ENCODE results near the gene EIF4ENIF1.
"Not testable (repeated sequence)": the region's sequence is repeated elsewhere in the genome, so short reads cannot be mapped to it uniquely, and the experiment has no call there.

Gene EIF4ENIF1

DNA sequence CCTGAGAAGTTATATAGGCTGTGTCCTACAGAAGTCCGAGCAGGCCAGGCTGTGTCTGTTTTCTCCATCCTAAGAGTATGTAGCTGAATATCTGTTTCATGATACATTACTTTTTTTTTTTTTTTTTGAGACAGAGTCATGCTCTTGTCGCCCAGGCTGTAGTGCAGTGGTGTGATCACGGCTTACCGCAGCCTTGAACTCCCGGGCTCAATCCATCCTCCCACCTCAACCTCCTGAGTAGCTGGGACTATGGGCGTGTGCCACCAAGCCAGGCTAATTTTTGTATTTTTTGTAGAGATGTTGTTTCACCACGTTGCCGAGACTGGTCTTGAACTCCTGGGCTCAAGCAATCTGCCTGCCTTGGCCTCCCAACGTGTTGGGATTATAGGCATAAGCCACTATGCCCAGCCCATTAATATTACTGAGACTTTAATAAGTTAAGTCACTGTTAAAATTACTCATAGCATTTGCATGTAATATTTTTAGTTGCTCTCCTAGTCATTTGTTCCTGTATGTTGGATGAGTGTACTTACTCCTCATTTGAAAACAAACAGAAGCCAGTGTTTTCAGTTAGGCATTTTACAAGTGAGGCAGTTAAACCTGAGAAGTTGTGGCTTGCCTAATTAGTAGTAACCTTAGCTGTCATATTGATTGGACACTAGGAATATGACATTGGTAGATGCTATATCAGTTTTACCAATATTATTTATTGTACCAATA, 64.2 kb downstream of the EIF4ENIF1 start:
- TF ChIP-seq, protein P1, sequence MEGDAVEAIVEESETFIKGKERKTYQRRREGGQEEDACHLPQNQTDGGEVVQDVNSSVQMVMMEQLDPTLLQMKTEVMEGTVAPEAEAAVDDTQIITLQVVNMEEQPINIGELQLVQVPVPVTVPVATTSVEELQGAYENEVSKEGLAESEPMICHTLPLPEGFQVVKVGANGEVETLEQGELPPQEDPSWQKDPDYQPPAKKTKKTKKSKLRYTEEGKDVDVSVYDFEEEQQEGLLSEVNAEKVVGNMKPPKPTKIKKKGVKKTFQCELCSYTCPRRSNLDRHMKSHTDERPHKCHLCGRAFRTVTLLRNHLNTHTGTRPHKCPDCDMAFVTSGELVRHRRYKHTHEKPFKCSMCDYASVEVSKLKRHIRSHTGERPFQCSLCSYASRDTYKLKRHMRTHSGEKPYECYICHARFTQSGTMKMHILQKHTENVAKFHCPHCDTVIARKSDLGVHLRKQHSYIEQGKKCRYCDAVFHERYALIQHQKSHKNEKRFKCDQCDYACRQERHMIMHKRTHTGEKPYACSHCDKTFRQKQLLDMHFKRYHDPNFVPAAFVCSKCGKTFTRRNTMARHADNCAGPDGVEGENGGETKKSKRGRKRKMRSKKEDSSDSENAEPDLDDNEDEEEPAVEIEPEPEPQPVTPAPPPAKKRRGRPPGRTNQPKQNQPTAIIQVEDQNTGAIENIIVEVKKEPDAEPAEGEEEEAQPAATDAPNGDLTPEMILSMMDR (IDR thresholded peaks at IDR 0.05; ENCODE audit: low read depth, low read length, missing control alignments), result no peak
- no peak overlapping the region for H3K4me3 ChIP-seq (ENCODE audit: low read depth, low read length)
- DNase-seq (ENCODE audit: low read depth), result no peak

DNA sequence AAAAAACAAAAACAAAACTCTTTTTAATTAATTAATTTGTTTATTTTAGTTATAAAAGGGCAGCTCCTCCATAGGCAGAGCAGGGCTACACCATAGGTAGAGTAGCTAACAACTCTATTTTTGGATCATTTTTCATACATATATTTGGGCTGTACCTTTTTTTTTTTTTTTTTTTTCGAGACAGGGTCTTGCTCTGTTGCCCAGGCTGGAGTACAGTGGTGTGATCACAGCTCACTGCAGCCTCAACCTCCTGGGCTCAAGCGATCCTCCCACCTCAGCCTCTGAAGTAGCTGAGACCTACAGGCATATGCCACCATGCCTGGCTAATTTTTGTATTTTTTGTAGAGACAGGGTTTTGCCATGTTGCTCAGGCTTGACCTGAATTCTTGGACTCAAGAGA, 87.3 kb downstream of the EIF4ENIF1 start:
- DNase-seq (ENCODE audit: low read depth); H3K4me3 ChIP-seq (ENCODE audit: low read depth, low read length): not testable (repeated sequence)

DNA sequence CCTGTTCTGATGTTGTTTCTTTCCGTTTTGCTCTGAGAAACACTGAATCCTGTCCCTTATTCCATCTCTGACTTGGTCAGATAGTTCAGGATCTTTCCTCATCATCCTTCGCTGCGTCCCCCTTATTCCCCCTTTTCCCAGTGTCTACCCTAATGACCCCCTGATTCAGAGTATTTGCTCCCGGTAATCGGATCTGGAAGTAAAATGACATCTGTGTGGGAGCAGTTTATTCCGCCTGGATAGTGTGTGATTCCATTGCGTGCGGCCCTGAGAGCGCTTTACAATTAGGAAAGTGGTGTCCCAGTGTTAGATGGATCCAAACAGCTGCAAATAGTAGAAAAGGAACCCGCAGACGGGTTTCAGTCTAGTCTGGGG, 89.6 kb downstream of the EIF4ENIF1 start:
- H3K4me3 ChIP-seq (ENCODE audit: low read depth, low read length), result peak overlapping the region; percentile 81
- TF ChIP-seq, protein P1 (IDR thresholded peaks at IDR 0.05; ENCODE audit: low read depth, low read length, missing control alignments), result no peak
- no peak for DNase-seq (ENCODE audit: low read depth)

DNA sequence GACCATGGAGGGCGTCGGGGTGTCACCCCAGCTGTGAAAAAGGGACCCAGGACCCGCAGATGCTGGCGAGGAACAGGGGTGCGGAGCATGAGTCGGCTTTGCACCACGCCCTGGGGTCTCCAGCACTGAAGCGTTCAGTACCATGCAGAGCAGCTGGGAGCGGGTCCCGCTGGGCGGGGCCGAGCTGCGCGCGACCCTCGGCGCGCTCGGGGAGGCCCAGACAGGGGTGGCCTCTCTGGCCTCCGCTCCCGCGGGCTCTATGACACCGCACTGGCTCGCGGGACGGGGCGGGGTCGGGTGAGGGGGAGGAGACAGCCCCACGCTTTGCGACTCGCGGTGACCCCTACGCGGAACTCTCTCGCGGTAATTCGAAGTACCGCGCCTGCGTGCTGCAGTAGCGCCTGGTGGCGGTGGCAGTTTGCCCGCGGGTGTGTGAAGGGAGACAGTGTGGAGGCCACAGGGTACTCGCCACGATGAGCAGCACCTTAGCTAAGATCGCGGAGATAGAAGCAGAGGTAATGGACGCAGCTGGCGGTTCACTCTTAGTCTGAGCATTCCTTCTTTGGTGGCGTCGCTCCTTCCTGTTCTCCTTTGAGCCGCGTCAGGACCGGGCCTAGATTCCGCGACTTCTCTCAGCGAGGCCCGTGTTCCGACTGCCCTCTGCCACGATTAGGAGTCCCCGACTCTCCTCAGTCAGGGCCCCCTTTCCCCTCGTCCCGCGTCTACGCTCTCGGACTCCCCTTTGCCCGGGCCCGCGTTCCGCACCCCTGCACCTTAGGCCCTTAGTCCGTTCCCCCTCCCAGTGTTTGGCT, 90.2 kb downstream of the EIF4ENIF1 start, which contains the start of gene DRG1:
Gene DRG1, plus strand, starts transcription at position 394 of the 812 bp plus-strand sequence. Its CDS starts 80 bp downstream, at position 474.
- H3K4me3 ChIP-seq (ENCODE audit: low read depth, low read length), result peak within 1 kb of the TSS; percentile 81
- TF ChIP-seq, protein P1 (IDR thresholded peaks at IDR 0.05; ENCODE audit: low read depth, low read length, missing control alignments), result no peak
- DNase-seq (ENCODE audit: low read depth), result peak; percentile 84

DNA sequence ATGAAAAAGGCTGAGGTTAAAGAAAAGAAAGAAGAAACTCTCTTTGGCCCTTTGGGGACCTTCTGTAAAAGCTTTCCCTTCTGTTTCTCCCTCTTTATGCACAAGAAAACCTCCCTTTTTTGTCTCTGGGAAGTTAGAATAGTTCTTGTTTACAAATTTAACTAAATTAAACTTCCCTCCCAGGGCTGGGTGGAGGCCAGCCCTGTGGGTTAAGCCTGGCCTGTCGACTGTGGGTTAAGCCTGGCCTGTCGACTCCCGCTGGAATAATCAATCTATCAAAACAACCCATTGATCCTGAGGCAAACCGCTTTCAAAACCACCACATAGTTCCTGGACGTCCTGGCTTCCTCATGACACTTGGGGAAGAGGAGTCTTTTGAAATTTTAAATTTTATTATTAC, 91.4 kb downstream of the EIF4ENIF1 start:
- TF ChIP-seq, protein P1 (IDR thresholded peaks at IDR 0.05; ENCODE audit: low read depth, low read length, missing control alignments), result no peak
- DNase-seq (ENCODE audit: low read depth), result no peak
- H3K4me3 ChIP-seq (ENCODE audit: low read depth, low read length), result no peak overlapping the region

DNA sequence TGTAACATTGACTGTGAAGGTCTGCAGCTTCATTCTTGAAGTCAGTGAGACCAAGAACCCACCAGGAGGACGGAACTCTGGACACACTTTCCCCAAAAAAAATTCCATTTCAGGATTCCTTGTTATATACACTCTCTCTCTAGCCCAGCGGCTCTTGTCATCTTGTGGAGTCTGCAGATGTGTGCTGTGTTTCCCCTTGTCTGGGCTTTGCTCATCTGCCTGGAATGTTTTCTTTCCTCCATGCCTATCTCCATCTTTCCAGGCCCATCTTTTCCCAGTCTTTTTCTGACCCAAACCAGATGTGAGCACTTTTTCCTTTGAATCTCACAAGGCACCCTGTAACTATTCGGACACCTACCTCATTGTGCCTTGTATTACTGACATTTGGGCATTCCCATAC, 95.3 kb downstream of the EIF4ENIF1 start:
- TF ChIP-seq, protein P1 (IDR thresholded peaks at IDR 0.05; ENCODE audit: low read depth, low read length, missing control alignments), result no peak
- H3K4me3 ChIP-seq (ENCODE audit: low read depth, low read length), result no peak overlapping the region
- no peak for DNase-seq (ENCODE audit: low read depth)

DNA sequence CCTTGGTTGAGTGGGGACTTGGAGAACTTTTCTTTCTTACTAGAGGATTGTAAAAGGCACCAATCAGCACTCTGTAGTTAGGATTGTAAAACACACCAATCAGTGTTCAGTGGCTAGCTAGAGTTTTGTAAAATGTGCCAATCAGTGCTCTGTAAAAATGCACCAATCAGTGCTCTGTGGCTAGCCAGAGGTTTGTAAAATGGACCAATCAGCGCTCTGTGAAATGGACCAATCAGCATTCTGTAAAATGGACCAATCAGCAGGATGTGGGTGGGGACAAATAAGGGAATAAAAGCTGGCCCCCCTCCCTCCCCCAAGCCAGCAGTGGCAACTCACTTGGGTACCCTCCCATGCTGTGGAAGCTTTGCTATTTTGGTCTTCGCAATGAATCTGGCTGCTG, 95.7 kb downstream of the EIF4ENIF1 start:
- DNase-seq (ENCODE audit: low read depth), result no peak
- H3K4me3 ChIP-seq (ENCODE audit: low read depth, low read length), result no peak overlapping the region
- TF ChIP-seq, protein P1 (IDR thresholded peaks at IDR 0.05; ENCODE audit: low read depth, low read length, missing control alignments), result no peak
